Measurements from ENCODE around the gene DAAM1. TPM values are rescaled to one million over a fixed set of nuclear protein-coding genes. Genes with fewer than 3 reads are reported as not detected.
A peak's percentile ranks its signal among the peaks of the same experiment; 100 is the strongest.

Gene DAAM1
- total RNA-seq, 1 experiment from 2014 or later: 30.4 TPM

GRCh38 chr14:59309291-59309900, 120.9 kb downstream of the DAAM1 start (continued):
- TF ChIP-seq, protein P1, sequence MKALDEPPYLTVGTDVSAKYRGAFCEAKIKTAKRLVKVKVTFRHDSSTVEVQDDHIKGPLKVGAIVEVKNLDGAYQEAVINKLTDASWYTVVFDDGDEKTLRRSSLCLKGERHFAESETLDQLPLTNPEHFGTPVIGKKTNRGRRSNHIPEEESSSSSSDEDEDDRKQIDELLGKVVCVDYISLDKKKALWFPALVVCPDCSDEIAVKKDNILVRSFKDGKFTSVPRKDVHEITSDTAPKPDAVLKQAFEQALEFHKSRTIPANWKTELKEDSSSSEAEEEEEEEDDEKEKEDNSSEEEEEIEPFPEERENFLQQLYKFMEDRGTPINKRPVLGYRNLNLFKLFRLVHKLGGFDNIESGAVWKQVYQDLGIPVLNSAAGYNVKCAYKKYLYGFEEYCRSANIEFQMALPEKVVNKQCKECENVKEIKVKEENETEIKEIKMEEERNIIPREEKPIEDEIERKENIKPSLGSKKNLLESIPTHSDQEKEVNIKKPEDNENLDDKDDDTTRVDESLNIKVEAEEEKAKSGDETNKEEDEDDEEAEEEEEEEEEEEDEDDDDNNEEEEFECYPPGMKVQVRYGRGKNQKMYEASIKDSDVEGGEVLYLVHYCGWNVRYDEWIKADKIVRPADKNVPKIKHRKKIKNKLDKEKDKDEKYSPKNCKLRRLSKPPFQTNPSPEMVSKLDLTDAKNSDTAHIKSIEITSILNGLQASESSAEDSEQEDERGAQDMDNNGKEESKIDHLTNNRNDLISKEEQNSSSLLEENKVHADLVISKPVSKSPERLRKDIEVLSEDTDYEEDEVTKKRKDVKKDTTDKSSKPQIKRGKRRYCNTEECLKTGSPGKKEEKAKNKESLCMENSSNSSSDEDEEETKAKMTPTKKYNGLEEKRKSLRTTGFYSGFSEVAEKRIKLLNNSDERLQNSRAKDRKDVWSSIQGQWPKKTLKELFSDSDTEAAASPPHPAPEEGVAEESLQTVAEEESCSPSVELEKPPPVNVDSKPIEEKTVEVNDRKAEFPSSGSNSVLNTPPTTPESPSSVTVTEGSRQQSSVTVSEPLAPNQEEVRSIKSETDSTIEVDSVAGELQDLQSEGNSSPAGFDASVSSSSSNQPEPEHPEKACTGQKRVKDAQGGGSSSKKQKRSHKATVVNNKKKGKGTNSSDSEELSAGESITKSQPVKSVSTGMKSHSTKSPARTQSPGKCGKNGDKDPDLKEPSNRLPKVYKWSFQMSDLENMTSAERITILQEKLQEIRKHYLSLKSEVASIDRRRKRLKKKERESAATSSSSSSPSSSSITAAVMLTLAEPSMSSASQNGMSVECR (CRISPR knock-in tag; IDR thresholded peaks at IDR 0.05; ENCODE audit: borderline replicate concordance): no peak
- TF ChIP-seq ZNF396 (CRISPR knock-in tag; IDR thresholded peaks at IDR 0.05; ENCODE audit: borderline replicate concordance) (no peak), IRF1 (CRISPR knock-in tag; IDR thresholded peaks at IDR 0.05) (no peak), OVOL2 (CRISPR knock-in tag; IDR thresholded peaks at IDR 0.05; ENCODE audit: borderline replicate concordance) (no peak), ZNF423 (CRISPR knock-in tag; IDR thresholded peaks at IDR 0.05) (no peak), CBFB (CRISPR knock-in tag; IDR thresholded peaks at IDR 0.05; ENCODE audit: low read depth) (no peak), E2F4 (CRISPR knock-in tag; IDR thresholded peaks at IDR 0.05; ENCODE audit: borderline replicate concordance, low read depth) (no peak), RORB (CRISPR knock-in tag; IDR thresholded peaks at IDR 0.05) (no peak)

- no peak for TF ChIP-seq SOX15 (CRISPR knock-in tag; IDR thresholded peaks at IDR 0.05)
- TF ChIP-seq TEAD4 (CRISPR knock-in tag; IDR thresholded peaks at IDR 0.05): no peak
- no peak for TF ChIP-seq EMX1 (CRISPR knock-in tag; IDR thresholded peaks at IDR 0.05)
- no peak for TF ChIP-seq MYBL2 (CRISPR knock-in tag; IDR thresholded peaks at IDR 0.05)
- TF ChIP-seq ZBTB21 (CRISPR knock-in tag; IDR thresholded peaks at IDR 0.05; ENCODE audit: borderline replicate concordance): no peak
- no peak for TF ChIP-seq PRDM15 (CRISPR knock-in tag; IDR thresholded peaks at IDR 0.05)
- TF ChIP-seq ZNF532 (CRISPR knock-in tag; IDR thresholded peaks at IDR 0.05; ENCODE audit: borderline replicate concordance): no peak
- TF ChIP-seq ATF3 (CRISPR knock-in tag; conservative IDR thresholded peaks at IDR 0.05): no peak
- TF ChIP-seq ATF6 (CRISPR knock-in tag; IDR thresholded peaks at IDR 0.05): no peak
- no peak for TF ChIP-seq PRRX2 (CRISPR knock-in tag; IDR thresholded peaks at IDR 0.05)
- TF ChIP-seq KAT7 (CRISPR knock-in tag; IDR thresholded peaks at IDR 0.05; ENCODE audit: borderline replicate concordance): no peak
- no peak for TF ChIP-seq FOXK1 (CRISPR knock-in tag; IDR thresholded peaks at IDR 0.05)
- ATAC-seq: no peak
- H3K27me3 Mint-ChIP-seq (ENCODE audit: low read depth): no peaks in the 10 kb centered on the region
- DNase-seq (ENCODE audit: low spot score): no peak
- no peak overlapping the region for H3K4me3 Mint-ChIP-seq
- ChIA-PET CTCF (no interaction called here), POLR2A (no interaction called here)
- no peaks in the 10 kb centered on the region for H3K36me3 Mint-ChIP-seq
- H3K4me1 Mint-ChIP-seq: peaks cover 26% of the 10 kb centered on the region
- no peaks in the 10 kb centered on the region for H3K9me3 Mint-ChIP-seq
- H3K27ac Mint-ChIP-seq: peak overlapping the region; percentile 17; the same call in 1 of the 2 replicates
These were observed 122.2 kb downstream of the DAAM1 start for GRCh38 chr14:59310633-59311032.
